MG63 (cell line): ENCODE data around the gene SEL1L2. TPM values are rescaled to one million over a fixed set of nuclear protein-coding genes. Genes with fewer than 3 reads are reported as not detected.

Experiments used
- DNase-seq: peaks from one replicate; pipeline ENCODE4 v3.0.0-alpha.2; 2020
- H3K27me3 ChIP-seq: fragments of 250-450 bp; sonication (Bioruptor Pico); 2 replicates; pipeline ENCODE4 v1.5.1; 2020; ENCODE audit warnings: mild to moderate bottlenecking, moderate library complexity
- H3K36me3 ChIP-seq: fragments of 250-450 bp; sonication (Bioruptor Pico); 2 replicates; pipeline ENCODE4 v1.5.1; 2020; ENCODE audit warnings: mild to moderate bottlenecking, moderate library complexity
- H3K4me3 ChIP-seq: fragments of 250-450 bp; sonication (Bioruptor Pico); 2 replicates; pipeline ENCODE4 v1.5.1; 2020; ENCODE audit warnings: mild to moderate bottlenecking, moderate library complexity
- H3K9me3 ChIP-seq: fragments of 250-450 bp; sonication (Bioruptor Pico); 2 replicates; pipeline ENCODE4 v1.5.1; 2020; ENCODE audit warnings: mild to moderate bottlenecking, moderate library complexity
- total RNA-seq: library from RNA; depleted of rRNA; stranded (reverse); fragments of >200 nt; shearing (Covaris generic); gene quantifications from 2 replicates; pipeline ENCODE4 v1.2.3, GENCODE V29; 2014; ENCODE audit warnings: low replicate concordance; rRNA removed

SEL1L2 gene
- total RNA-seq, 1 experiment from 2014 or later = not detected

- no peak overlapping the region for H3K4me3 ChIP-seq
- peaks cover 73% of the 10 kb centered on the region for H3K36me3 ChIP-seq
- H3K27me3 ChIP-seq = no peaks in the 10 kb centered on the region
- no peaks in the 10 kb centered on the region for H3K9me3 ChIP-seq
- no peak for DNase-seq
Measured at GRCh38 chr20:13814672-13815071, 175.7 kb downstream of the SEL1L2 start.

DNA sequence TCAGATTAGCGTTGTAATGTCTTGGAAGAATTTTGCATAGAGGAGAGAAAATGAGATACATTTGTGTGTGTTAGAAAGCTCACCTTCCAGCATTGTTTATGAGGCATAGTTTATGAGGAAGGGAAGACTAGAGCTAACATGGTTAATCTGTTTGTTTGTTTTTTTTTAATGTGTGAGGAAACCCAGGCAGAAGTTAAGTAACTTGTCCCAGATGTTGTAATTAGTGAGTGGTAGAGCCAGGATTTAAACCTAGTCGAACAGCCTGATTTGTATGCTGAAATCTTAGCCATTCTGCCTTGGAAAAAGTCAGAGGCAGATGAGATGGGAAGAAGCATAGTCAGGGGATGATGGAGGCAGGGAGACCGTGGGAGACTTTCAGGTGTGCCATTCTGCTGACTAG is 176.5 kb downstream of the SEL1L2 start:
- H3K4me3 ChIP-seq = no peak overlapping the region
- no peak for DNase-seq
- H3K36me3 ChIP-seq = peaks cover 81% of the 10 kb centered on the region
- no peaks in the 10 kb centered on the region for H3K27me3 ChIP-seq
- no peaks in the 10 kb centered on the region for H3K9me3 ChIP-seq

GRCh38 chr20:13810446-13810845 is 180.0 kb downstream of the SEL1L2 start:
- Histone ChIP-seq H3K27me3 (no peaks in the 10 kb centered on the region), H3K9me3 (no peaks in the 10 kb centered on the region), H3K36me3 (peaks cover 77% of the 10 kb centered on the region), H3K4me3 (no peak overlapping the region)
- no peak for DNase-seq

DNA sequence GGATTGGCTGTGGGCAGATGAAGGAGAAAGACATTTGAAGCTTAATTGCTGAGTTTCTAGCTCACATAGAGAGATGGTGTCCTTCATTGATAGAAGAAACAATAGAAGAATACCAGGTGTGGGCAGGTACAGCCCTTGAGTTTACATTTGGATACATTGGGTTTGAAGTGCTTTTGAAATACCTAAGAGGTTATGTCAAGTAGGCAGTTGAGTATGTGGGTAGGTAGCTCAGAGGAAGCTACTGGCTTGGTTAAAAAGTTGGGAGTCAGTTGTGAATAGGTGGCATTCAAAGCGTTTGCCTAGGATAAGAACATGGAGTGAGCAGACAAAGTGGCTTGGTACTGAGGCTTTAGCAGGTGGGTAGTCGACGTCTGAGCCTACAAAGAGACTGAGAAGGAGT is 180.6 kb downstream of the SEL1L2 start:
- H3K4me3 ChIP-seq = no peak overlapping the region
- DNase-seq = no peak
- no peaks in the 10 kb centered on the region for H3K27me3 ChIP-seq
- no peaks in the 10 kb centered on the region for H3K9me3 ChIP-seq
- H3K36me3 ChIP-seq = peaks cover 78% of the 10 kb centered on the region

DNA sequence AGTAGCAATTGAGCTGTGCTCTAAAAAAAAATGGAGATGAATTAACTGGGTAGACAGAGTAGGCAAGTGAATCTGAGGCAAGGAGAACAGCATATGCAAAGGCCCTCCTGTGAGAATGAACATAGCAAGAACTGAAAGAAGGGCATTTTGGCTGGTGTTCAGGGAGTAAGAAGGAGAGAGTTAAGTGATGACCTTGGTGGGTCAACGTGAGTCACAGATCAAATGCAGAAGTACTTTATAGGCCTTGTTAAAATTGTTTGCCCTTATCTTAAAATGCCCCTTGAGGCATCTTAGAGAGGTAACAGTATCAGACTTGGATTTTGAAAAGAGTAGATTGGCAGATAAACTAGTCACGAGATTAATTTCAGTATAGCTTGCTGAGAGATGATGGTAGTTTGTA is 181.0 kb downstream of the SEL1L2 start:
- Histone ChIP-seq H3K27me3 (no peaks in the 10 kb centered on the region), H3K4me3 (no peak overlapping the region), H3K36me3 (peaks cover 78% of the 10 kb centered on the region), H3K9me3 (no peaks in the 10 kb centered on the region)
- DNase-seq = no peak

- DNase-seq = peak; percentile 99
- Histone ChIP-seq H3K4me3 (no peak overlapping the region), H3K9me3 (no peaks in the 10 kb centered on the region), H3K27me3 (no peaks in the 10 kb centered on the region), H3K36me3 (peaks cover 71% of the 10 kb centered on the region)
Measured at GRCh38 chr20:13800728-13801134, 189.7 kb downstream of the SEL1L2 start.

GRCh38 chr20:13799974-13800373 is 190.4 kb downstream of the SEL1L2 start:
- H3K27me3 ChIP-seq = no peaks in the 10 kb centered on the region
- H3K9me3 ChIP-seq = no peaks in the 10 kb centered on the region
- DNase-seq = no peak
- H3K4me3 ChIP-seq = no peak overlapping the region
- peaks cover 71% of the 10 kb centered on the region for H3K36me3 ChIP-seq

Other genes starting within 250 kb of the SEL1L2 start
- 5.9 and 21.6 TPM in 2 replicates for gene ESF1, start 205.7 kb downstream of the SEL1L2 start, total RNA-seq
- gene NDUFAF5, start 205.6 kb downstream of the SEL1L2 start, total RNA-seq = 39.2 and 48.8 TPM in 2 replicates
- 0.66 TPM in 1 of 2 replicates, not detected in the other for gene MACROD2, start 4.9 kb upstream of the SEL1L2 start, total RNA-seq